Nephron (organoid): ENCODE results near the gene P2RX5.

ENCODE experiments used
- H3K27ac Mint-ChIP-seq, 3 experiments: 2 replicates each; pipeline ENCODE4 v1.8.0; 2020; ENCODE audit warnings: mixed read lengths in 3 of 3, mild to moderate bottlenecking in 2 of 3, moderate library complexity in 1 of 3
- H3K27me3 Mint-ChIP-seq: 2 replicates; pipeline ENCODE4 v1.8.0; 2021; ENCODE audit warnings: low read depth, mild to moderate bottlenecking, moderate library complexity, mixed read lengths
- H3K36me3 Mint-ChIP-seq: 2 replicates; pipeline ENCODE4 v1.8.0; 2020; ENCODE audit warnings: low read depth, mixed read lengths
- H3K4me1 Mint-ChIP-seq: 2 replicates; pipeline ENCODE4 v1.8.0; 2020; ENCODE audit warnings: mixed read lengths
- H3K4me3 Mint-ChIP-seq, 3 experiments: 2 replicates each; pipeline ENCODE4 v1.8.0; 2020; ENCODE audit warnings: mild to moderate bottlenecking in 3 of 3, mixed read lengths in 3 of 3, moderate library complexity in 2 of 3
- H3K9me3 Mint-ChIP-seq: 2 replicates; pipeline ENCODE4 v1.8.0; 2020; ENCODE audit warnings: mixed read lengths
- TF ChIP-seq, protein P1 (sequence below), 3 experiments: fragments of 200-600 bp; sonication (generic); IDR thresholded peaks; one replicate each; pipeline ENCODE4 v1.5.0; 2021; ENCODE audit warnings: antibody characterized with exemption in 3 of 3; ENCODE audit not compliant: unreplicated experiment in 3 of 3

The P2RX5 gene

GRCh38 chr17:3693829-3694231 is 2.1 kb downstream of the P2RX5 start:
- TF ChIP-seq, protein P1, sequence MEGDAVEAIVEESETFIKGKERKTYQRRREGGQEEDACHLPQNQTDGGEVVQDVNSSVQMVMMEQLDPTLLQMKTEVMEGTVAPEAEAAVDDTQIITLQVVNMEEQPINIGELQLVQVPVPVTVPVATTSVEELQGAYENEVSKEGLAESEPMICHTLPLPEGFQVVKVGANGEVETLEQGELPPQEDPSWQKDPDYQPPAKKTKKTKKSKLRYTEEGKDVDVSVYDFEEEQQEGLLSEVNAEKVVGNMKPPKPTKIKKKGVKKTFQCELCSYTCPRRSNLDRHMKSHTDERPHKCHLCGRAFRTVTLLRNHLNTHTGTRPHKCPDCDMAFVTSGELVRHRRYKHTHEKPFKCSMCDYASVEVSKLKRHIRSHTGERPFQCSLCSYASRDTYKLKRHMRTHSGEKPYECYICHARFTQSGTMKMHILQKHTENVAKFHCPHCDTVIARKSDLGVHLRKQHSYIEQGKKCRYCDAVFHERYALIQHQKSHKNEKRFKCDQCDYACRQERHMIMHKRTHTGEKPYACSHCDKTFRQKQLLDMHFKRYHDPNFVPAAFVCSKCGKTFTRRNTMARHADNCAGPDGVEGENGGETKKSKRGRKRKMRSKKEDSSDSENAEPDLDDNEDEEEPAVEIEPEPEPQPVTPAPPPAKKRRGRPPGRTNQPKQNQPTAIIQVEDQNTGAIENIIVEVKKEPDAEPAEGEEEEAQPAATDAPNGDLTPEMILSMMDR (IDR thresholded peaks at IDR 0.05; ENCODE audit: unreplicated experiment in 3 of 3): no peak
- peaks cover 6% of the 10 kb centered on the region for H3K4me1 Mint-ChIP-seq
- H3K36me3 Mint-ChIP-seq: no peaks in the 10 kb centered on the region
- peak overlapping the region in 2 of 3 experiments; percentile 35 to 47 for H3K4me3 Mint-ChIP-seq
- no peak overlapping the region for H3K27ac Mint-ChIP-seq
- peaks cover 72% of the 10 kb centered on the region for H3K27me3 Mint-ChIP-seq
- peaks cover 3% of the 10 kb centered on the region for H3K9me3 Mint-ChIP-seq

DNA sequence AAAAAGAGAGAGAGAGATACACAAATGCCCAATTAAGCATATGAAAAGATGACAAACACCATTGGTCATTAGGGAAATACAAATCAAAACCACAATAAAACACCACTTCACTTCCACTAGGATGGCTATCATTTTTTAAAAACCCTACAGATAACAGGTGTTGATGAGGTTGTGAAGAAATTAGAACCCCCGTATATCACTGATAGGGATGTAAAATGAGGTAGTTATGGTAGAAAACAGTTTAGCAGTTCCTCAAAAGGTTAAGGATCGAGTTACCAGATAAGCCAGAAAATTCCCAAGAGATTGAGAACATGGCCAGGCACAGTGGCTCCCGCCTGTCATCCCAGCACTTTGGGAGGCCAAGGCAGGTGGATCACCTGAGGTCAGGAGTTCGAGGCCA is 2.8 kb downstream of the P2RX5 start:
- H3K27me3 Mint-ChIP-seq: peaks cover 66% of the 10 kb centered on the region

GRCh38 chr17:3692346-3692745 is 3.6 kb downstream of the P2RX5 start:
- Mint-ChIP-seq H3K4me1 (peaks cover 6% of the 10 kb centered on the region), H3K27ac (no peak overlapping the region), H3K27me3 (peaks cover 58% of the 10 kb centered on the region), H3K9me3 (no peaks in the 10 kb centered on the region), H3K36me3 (no peaks in the 10 kb centered on the region), H3K4me3 (no peak overlapping the region)
- TF ChIP-seq, protein P1 (IDR thresholded peaks at IDR 0.05; ENCODE audit: unreplicated experiment in 3 of 3): no peak

More for the DNA sequence above, 2.8 kb downstream of the P2RX5 start:
- no peak overlapping the region for H3K27ac Mint-ChIP-seq
- TF ChIP-seq, protein P1 (IDR thresholded peaks at IDR 0.05; ENCODE audit: unreplicated experiment in 3 of 3): no peak
- no peaks in the 10 kb centered on the region for H3K36me3 Mint-ChIP-seq
- H3K9me3 Mint-ChIP-seq: peaks cover 3% of the 10 kb centered on the region
- H3K4me1 Mint-ChIP-seq: peaks cover 6% of the 10 kb centered on the region
- peak overlapping the region in 2 of 3 experiments; percentile 19 to 37 for H3K4me3 Mint-ChIP-seq

- peaks cover 51% of the 10 kb centered on the region for H3K27me3 Mint-ChIP-seq
- H3K4me1 Mint-ChIP-seq: peaks cover 6% of the 10 kb centered on the region
- H3K4me3 Mint-ChIP-seq: no peak overlapping the region
- no peaks in the 10 kb centered on the region for H3K36me3 Mint-ChIP-seq
- H3K9me3 Mint-ChIP-seq: no peaks in the 10 kb centered on the region
- TF ChIP-seq, protein P1 (IDR thresholded peaks at IDR 0.05; ENCODE audit: unreplicated experiment in 3 of 3): no peak
- H3K27ac Mint-ChIP-seq: no peak overlapping the region
These were observed 4.3 kb downstream of the P2RX5 start for GRCh38 chr17:3691617-3692067.

- peaks cover 36% of the 10 kb centered on the region for H3K27me3 Mint-ChIP-seq
- TF ChIP-seq, protein P1 (IDR thresholded peaks at IDR 0.05; ENCODE audit: unreplicated experiment in 3 of 3): no peak
- peaks cover 6% of the 10 kb centered on the region for H3K4me1 Mint-ChIP-seq
- H3K9me3 Mint-ChIP-seq: no peaks in the 10 kb centered on the region
- no peak overlapping the region for H3K27ac Mint-ChIP-seq
- no peaks in the 10 kb centered on the region for H3K36me3 Mint-ChIP-seq
- H3K4me3 Mint-ChIP-seq: no peak overlapping the region
These were observed 5.8 kb downstream of the P2RX5 start for GRCh38 chr17:3690094-3690715.
